Gastroesophageal sphincter (tissue), 3 donors: ENCODE measurements around the gene SLC24A3.

Experiments used
- CTCF ChIP-seq, 4 experiments: fragments of 200-600 bp in 2 of 4; fragments of 450-650 bp in 2 of 4; sonication (generic) in 1 of 4; IDR thresholded peaks; one replicate each; pipeline ENCODE4 v1.5.1; 2017 to 2019; ENCODE audit warnings: antibody characterized with exemption in 4 of 4, mild to moderate bottlenecking in 2 of 4, moderate library complexity in 2 of 4
- EP300 ChIP-seq: sonication (generic); formaldehyde crosslinking; IDR thresholded peaks from one replicate; pipeline ENCODE4 v1.6.1; 2017; ENCODE audit warnings: antibody characterized with exemption, mild to moderate bottlenecking
- POLR2A ChIP-seq, 2 donors: fragments of 450-650 bp; IDR thresholded peaks; one replicate each; pipeline ENCODE4 v1.6.1; 2017; ENCODE audit warnings: antibody characterized with exemption in 2 of 2, mild to moderate bottlenecking in 2 of 2, moderate library complexity in 1 of 2
- POLR2AphosphoS5 ChIP-seq: sonication (generic); formaldehyde crosslinking; IDR thresholded peaks from one replicate; pipeline ENCODE4 v1.6.1; 2017; ENCODE audit warnings: antibody characterized with exemption

GRCh38 chr20:19438488-19438887, 226.0 kb downstream of the SLC24A3 start:
- TF ChIP-seq CTCF (IDR thresholded peaks at IDR 0.05) (no peak), EP300 (no peak), POLR2A (IDR thresholded peaks at IDR 0.05) (no peak), POLR2AphosphoS5 (no peak)
